ENCODE results near the gene MBTPS1.

The MBTPS1 gene

GRCh38 chr16:84079664-84080063 is 37.1 kb downstream of the MBTPS1 start:
- TF ChIP-seq, protein P1, sequence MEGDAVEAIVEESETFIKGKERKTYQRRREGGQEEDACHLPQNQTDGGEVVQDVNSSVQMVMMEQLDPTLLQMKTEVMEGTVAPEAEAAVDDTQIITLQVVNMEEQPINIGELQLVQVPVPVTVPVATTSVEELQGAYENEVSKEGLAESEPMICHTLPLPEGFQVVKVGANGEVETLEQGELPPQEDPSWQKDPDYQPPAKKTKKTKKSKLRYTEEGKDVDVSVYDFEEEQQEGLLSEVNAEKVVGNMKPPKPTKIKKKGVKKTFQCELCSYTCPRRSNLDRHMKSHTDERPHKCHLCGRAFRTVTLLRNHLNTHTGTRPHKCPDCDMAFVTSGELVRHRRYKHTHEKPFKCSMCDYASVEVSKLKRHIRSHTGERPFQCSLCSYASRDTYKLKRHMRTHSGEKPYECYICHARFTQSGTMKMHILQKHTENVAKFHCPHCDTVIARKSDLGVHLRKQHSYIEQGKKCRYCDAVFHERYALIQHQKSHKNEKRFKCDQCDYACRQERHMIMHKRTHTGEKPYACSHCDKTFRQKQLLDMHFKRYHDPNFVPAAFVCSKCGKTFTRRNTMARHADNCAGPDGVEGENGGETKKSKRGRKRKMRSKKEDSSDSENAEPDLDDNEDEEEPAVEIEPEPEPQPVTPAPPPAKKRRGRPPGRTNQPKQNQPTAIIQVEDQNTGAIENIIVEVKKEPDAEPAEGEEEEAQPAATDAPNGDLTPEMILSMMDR (IDR thresholded peaks at IDR 0.05; ENCODE audit: borderline replicate concordance, insufficient read depth, low read depth, low read length): no peak
- H3K4me3 ChIP-seq (ENCODE audit: low read depth, low read length): no peak overlapping the region

GRCh38 chr16:84075376-84075775 is 41.4 kb downstream of the MBTPS1 start:
- TF ChIP-seq, protein P1 (IDR thresholded peaks at IDR 0.05; ENCODE audit: borderline replicate concordance, insufficient read depth, low read depth, low read length): no peak
- no peak overlapping the region for H3K4me3 ChIP-seq (ENCODE audit: low read depth, low read length)

- TF ChIP-seq, protein P1 (IDR thresholded peaks at IDR 0.05; ENCODE audit: borderline replicate concordance, insufficient read depth, low read depth, low read length): no peak
- no peak overlapping the region for H3K4me3 ChIP-seq (ENCODE audit: low read depth, low read length)
Measured at GRCh38 chr16:84074721-84075120, 42.0 kb downstream of the MBTPS1 start.

GRCh38 chr16:84072014-84072413 is 44.7 kb downstream of the MBTPS1 start:
- TF ChIP-seq, protein P1 (IDR thresholded peaks at IDR 0.05; ENCODE audit: borderline replicate concordance, insufficient read depth, low read depth, low read length): no peak
- H3K4me3 ChIP-seq (ENCODE audit: low read depth, low read length): no peak overlapping the region

DNA sequence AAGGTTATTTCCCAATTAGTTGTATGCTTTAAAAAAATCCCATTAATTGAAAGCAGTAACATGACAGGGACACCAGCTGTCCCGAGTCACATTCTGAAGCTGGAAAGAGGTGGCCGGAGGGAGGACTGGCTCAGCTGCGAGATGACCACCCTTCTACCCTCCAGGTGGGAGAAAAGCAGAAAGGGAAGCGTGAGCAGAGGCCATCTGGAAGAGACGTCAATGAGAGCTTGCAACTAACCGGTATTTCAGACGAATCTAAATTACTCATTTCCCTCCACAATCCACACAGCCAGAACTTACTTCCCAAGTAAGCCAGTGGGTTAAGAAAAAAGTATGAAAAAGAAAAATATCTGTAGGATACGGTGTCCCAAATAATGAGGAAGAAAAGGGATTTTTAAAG is 45.6 kb downstream of the MBTPS1 start:
- TF ChIP-seq, protein P1 (IDR thresholded peaks at IDR 0.05; ENCODE audit: borderline replicate concordance, insufficient read depth, low read depth, low read length): no peak

GRCh38 chr16:84069540-84069939 is 47.2 kb downstream of the MBTPS1 start:
- H3K4me3 ChIP-seq (ENCODE audit: low read depth, low read length): no peak overlapping the region
- TF ChIP-seq, protein P1 (IDR thresholded peaks at IDR 0.05; ENCODE audit: borderline replicate concordance, insufficient read depth, low read depth, low read length): no peak

More for the DNA sequence above, 45.6 kb downstream of the MBTPS1 start:
- no peak overlapping the region for H3K4me3 ChIP-seq (ENCODE audit: low read depth, low read length)

DNA sequence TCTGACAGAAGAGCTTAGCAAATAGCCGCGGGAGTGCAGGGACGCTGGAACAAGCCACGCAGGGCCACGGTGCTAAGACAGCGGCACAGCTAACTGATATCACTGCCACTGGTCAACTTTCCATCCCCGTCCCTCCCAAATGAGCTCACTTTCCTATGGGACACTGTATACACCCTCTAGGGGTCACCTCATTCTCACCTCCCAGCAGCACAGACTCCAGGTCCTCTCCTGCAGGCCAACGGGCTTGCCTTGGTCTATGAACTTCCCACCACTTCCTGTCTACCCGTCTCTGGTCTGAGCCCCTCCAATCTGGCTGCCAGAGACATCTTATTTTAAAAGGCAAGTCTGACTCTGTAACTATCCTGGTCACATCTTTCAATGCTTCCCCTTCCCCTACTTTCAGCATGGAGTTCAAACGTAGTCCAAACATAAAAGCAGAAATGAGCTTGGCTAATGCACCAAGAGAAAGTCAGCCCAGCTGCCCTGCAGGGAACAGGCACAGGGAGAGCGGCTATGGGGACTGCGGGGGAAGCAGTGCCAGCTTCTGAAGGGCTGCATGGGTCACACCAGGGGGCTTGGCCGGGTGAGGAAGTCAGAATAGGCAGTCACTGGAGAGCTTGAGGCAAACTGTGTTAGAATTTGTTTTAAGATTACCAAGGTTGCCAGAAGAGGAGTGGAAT is 47.8 kb downstream of the MBTPS1 start:
- no peak overlapping the region for H3K4me3 ChIP-seq (ENCODE audit: low read depth, low read length)
- TF ChIP-seq, protein P1 (IDR thresholded peaks at IDR 0.05; ENCODE audit: borderline replicate concordance, insufficient read depth, low read depth, low read length): no peak

Data from GM12875 (cell line).